Measurements from ENCODE around the gene CHST3.

CHST3 gene

DNA sequence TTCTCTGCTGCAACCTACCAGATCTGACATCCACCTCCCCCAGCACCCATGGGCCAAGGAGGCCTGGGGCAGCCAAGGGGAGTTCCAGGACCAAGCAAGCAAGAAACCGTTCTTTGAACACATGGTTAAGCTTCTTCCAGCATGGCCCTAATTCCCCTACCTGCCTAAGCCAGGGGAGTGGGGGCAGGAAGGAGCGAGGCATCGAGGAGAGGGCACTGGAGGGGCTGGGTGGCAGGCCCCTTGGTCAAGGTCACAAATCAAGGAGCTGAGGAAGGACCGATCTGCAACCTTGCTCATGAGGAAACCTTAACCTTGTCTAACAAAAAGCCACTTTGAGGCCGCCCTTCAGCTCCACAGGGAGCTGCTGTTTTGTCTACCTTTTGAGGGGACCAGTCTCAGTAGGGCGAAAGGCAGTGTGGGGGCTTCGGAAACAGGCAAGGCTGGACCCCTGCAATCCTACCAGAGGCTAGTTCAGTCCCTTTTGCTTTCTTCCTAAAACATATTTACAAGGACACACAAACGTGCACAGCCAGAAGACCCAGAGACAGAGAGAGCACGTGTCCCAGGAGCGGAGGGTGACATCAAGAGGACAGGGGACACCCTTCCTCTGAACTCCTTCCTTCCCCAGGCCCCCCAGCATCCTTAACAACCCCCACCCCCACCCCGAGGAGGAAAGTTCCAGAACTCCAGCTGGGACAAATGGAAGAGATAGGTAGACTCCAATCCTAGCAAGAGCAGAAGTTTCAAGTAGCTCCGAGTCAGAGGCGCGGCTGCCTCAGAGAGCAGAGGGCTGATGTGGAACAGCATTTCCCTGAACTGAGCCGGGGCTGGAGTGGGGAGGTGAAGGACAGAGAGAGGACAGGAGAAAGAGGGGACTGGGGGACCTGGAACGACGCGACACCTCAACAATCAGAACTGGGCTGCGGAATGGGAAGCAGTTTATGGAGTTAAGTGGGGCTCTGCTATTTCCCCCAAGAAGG lies 95.9 kb downstream of the CHST3 start:
- no peak for DNase-seq

- no peak for DNase-seq
Observed at GRCh38 chr10:72061491-72061890, 97.3 kb downstream of the CHST3 start.

DNA sequence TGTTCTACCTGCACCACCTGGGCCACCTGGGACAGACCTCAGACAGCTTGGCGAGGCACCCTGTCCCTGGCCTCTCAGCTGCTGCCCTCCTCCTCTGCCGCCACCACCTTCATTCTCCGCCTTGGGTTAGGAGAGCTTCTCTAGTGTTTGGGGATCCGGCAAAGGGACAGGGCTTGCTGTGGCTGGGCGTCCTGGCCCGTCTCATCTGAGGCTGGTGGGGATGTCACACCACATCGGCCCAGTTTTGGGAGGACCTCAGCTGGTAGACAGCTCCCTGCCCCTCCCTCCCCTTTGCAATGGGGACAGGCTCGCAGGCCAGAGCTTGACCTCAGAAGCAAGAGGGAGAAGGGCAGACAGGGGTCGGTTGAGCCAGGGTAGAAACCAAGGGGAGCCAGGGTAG lies 97.7 kb downstream of the CHST3 start:
- DNase-seq, result no peak

- DNase-seq, result no peak
Observed at GRCh38 chr10:72062382-72062781, 98.2 kb downstream of the CHST3 start.
